Breast epithelium (tissue), 4 donors: Measurements from ENCODE around the gene ACER3. TPM values are rescaled to one million over a fixed set of nuclear protein-coding genes. Genes with fewer than 3 reads are reported as not detected.

ENCODE experiments used
- DNase-seq, 2 donors: peaks; one replicate each; pipeline ENCODE4 v3.0.0-alpha.2; 2019; ENCODE audit warnings: low spot score in 2 of 2
- H3K27ac ChIP-seq, 2 donors: fragments of 200-600 bp; sonication (generic) in 1 of 2; one replicate each; pipeline ENCODE4 v1.5.1; 2016 to 2019; ENCODE audit warnings: mild to moderate bottlenecking in 1 of 2
- H3K27me3 ChIP-seq, 2 donors: fragments of 200-600 bp; sonication (generic) in 1 of 2; one replicate each; pipeline versions ENCODE4 v1.5.1 to v1.6.0; 2017 to 2019; ENCODE audit warnings: control low read depth in 1 of 2, mild to moderate bottlenecking in 1 of 2
- H3K36me3 ChIP-seq: fragments of 200-600 bp; one replicate; pipeline ENCODE4 v1.5.1; 2019
- H3K4me1 ChIP-seq, 2 donors: fragments of 200-600 bp; sonication (generic); one replicate each; pipeline ENCODE4 v1.5.1; 2016 to 2019; ENCODE audit warnings: control low read depth in 1 of 2
- H3K4me3 ChIP-seq, 3 donors: fragments of 200-600 bp; sonication (generic); 1 replicate in 2 of 3; 2 replicates in 1 of 3; pipeline ENCODE4 v1.5.1; 2016 to 2019; ENCODE audit warnings: mild to moderate bottlenecking in 3 of 3, moderate library complexity in 2 of 3
- H3K9me3 ChIP-seq, 2 donors: fragments of 200-600 bp; sonication (generic) in 1 of 2; one replicate each; pipeline ENCODE4 v1.5.1; 2016 to 2019; ENCODE audit warnings: control low read depth in 1 of 2
- CTCF ChIP-seq, 3 donors: fragments of 450-650 bp; IDR thresholded peaks; one replicate each; pipeline ENCODE4 v1.5.1; 2016 to 2017; ENCODE audit warnings: antibody characterized with exemption in 3 of 3, mild to moderate bottlenecking in 3 of 3, moderate library complexity in 3 of 3
- POLR2A ChIP-seq: fragments of 450-650 bp; IDR thresholded peaks from one replicate; pipeline ENCODE4 v1.6.1; 2016; ENCODE audit warnings: antibody characterized with exemption, mild to moderate bottlenecking, moderate library complexity
- POLR2AphosphoS5 ChIP-seq, 3 donors: sonication (generic); formaldehyde crosslinking; IDR thresholded peaks; one replicate each; pipeline ENCODE4 v1.6.1; 2017; ENCODE audit warnings: antibody characterized with exemption in 3 of 3
- intact Hi-C: fragments of 100-400 bp; cut with DNase I; formaldehyde crosslinking; loops from one replicate; pipeline ENCODE4 v1.15.1; 2023; ENCODE audit warnings: low total_unique reads
- total RNA-seq, 3 donors: library from RNA; depleted of rRNA; stranded (reverse); fragments of >200 nt; gene quantifications; one replicate each; pipeline ENCODE4 v1.1.0, GENCODE V29; 2016

Gene ACER3
- total RNA-seq, 3 donors from 2014 or later, result 8.2 to 35.2 (median 12.9) TPM

GRCh38 chr11:77053217-77054015 is 192.7 kb downstream of the ACER3 start:
- Histone ChIP-seq H3K27ac (no peak overlapping the region), H3K4me3 (no peak overlapping the region), H3K27me3 (no peaks in the 10 kb centered on the region), H3K9me3 (peaks cover 15 to 16% of the 10 kb centered on the region in 2 donors), H3K36me3 (no peaks in the 10 kb centered on the region), H3K4me1 (no peaks in the 10 kb centered on the region)
- intact Hi-C loops, result no loop called here
- TF ChIP-seq POLR2AphosphoS5 (IDR thresholded peaks at IDR 0.05) (no peak), POLR2A (no peak), CTCF (IDR thresholded peaks at IDR 0.05) (no peak)
- DNase-seq, result no peak

GRCh38 chr11:77054084-77054483 is 193.4 kb downstream of the ACER3 start:
- no peak overlapping the region for H3K27ac ChIP-seq
- intact Hi-C loops, result no loop called here
- H3K36me3 ChIP-seq, result no peaks in the 10 kb centered on the region
- peaks cover 15 to 16% of the 10 kb centered on the region in 2 donors for H3K9me3 ChIP-seq
- no peaks in the 10 kb centered on the region for H3K27me3 ChIP-seq
- H3K4me3 ChIP-seq, result no peak overlapping the region
- H3K4me1 ChIP-seq, result no peaks in the 10 kb centered on the region
- no peak for DNase-seq
- TF ChIP-seq POLR2A (no peak), CTCF (IDR thresholded peaks at IDR 0.05) (no peak), POLR2AphosphoS5 (IDR thresholded peaks at IDR 0.05) (no peak)

GRCh38 chr11:77055101-77055561 is 194.4 kb downstream of the ACER3 start:
- intact Hi-C loops, result no loop called here
- peaks cover 15 to 16% of the 10 kb centered on the region in 2 donors for H3K9me3 ChIP-seq
- no peak for DNase-seq
- H3K27ac ChIP-seq, result no peak overlapping the region
- no peaks in the 10 kb centered on the region for H3K27me3 ChIP-seq
- no peak overlapping the region for H3K4me3 ChIP-seq
- H3K4me1 ChIP-seq, result no peaks in the 10 kb centered on the region
- H3K36me3 ChIP-seq, result no peaks in the 10 kb centered on the region
- TF ChIP-seq POLR2A (no peak), POLR2AphosphoS5 (IDR thresholded peaks at IDR 0.05) (no peak), CTCF (IDR thresholded peaks at IDR 0.05) (no peak)

- DNase-seq, result peak in 1 of 2 donors; percentile 31
- intact Hi-C loops, result no loop called here
- no peak for TF ChIP-seq POLR2A
- TF ChIP-seq CTCF (IDR thresholded peaks at IDR 0.05), result no peak
- no peak for TF ChIP-seq POLR2AphosphoS5 (IDR thresholded peaks at IDR 0.05)
Observed at GRCh38 chr11:77055913-77056312, 195.2 kb downstream of the ACER3 start.

GRCh38 chr11:77056814-77057402 is 196.2 kb downstream of the ACER3 start:
- Histone ChIP-seq H3K4me3 (no peak overlapping the region), H3K27ac (no peak overlapping the region), H3K36me3 (no peaks in the 10 kb centered on the region), H3K4me1 (no peaks in the 10 kb centered on the region), H3K9me3 (peaks cover 15 to 16% of the 10 kb centered on the region in 2 donors), H3K27me3 (no peaks in the 10 kb centered on the region)
- TF ChIP-seq POLR2A (no peak), CTCF (IDR thresholded peaks at IDR 0.05) (no peak), POLR2AphosphoS5 (IDR thresholded peaks at IDR 0.05) (no peak)
- DNase-seq, result no peak
- intact Hi-C loops, result no loop called here

More at GRCh38 chr11:77055913-77056312, 195.2 kb downstream of the ACER3 start:
- H3K9me3 ChIP-seq, result peaks cover 15 to 16% of the 10 kb centered on the region in 2 donors
- no peak overlapping the region for H3K4me3 ChIP-seq
- H3K36me3 ChIP-seq, result no peaks in the 10 kb centered on the region
- H3K27ac ChIP-seq, result no peak overlapping the region
- H3K27me3 ChIP-seq, result no peaks in the 10 kb centered on the region
- no peaks in the 10 kb centered on the region for H3K4me1 ChIP-seq
